Inflammatory macrophage treated with lipopolysaccharide for 1 hour (primary cell): ENCODE measurements around the gene EEF1AKMT2.

Source experiments
- DNase-seq, 2 donors: peaks; one replicate each; pipeline ENCODE4 v3.0.0-alpha.2; 2020 to 2022

EEF1AKMT2 gene

GRCh38 chr10:124717911-124718741 is 73.6 kb downstream of the EEF1AKMT2 start:
- DNase-seq = peak; percentile 78 to 97

- DNase-seq = no peak
Measured at GRCh38 chr10:124717041-124717757, 74.5 kb downstream of the EEF1AKMT2 start.

DNA sequence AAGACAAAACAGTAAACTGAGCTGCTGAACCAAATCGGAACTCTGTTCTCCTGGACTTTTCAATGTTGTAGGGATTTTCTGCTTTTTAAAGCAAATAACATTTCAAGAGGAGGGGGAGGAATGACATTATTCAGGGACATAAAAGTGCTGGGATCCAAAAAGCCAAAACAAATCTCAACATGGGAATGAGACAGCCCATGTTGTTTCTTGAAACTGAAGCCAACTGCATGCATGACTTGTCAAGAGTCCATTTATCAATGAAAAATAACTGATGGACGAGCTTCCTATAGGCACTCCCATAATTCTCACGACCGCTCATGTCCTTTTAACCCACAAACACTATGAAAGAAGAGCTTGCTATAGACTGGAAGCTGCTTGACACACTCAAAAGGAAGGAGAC is 75.3 kb downstream of the EEF1AKMT2 start:
- no peak for DNase-seq

- no peak for DNase-seq
Measured at GRCh38 chr10:124715439-124715838, 76.2 kb downstream of the EEF1AKMT2 start.

- DNase-seq = no peak
Measured at GRCh38 chr10:124713679-124714255, 77.9 kb downstream of the EEF1AKMT2 start.

DNA sequence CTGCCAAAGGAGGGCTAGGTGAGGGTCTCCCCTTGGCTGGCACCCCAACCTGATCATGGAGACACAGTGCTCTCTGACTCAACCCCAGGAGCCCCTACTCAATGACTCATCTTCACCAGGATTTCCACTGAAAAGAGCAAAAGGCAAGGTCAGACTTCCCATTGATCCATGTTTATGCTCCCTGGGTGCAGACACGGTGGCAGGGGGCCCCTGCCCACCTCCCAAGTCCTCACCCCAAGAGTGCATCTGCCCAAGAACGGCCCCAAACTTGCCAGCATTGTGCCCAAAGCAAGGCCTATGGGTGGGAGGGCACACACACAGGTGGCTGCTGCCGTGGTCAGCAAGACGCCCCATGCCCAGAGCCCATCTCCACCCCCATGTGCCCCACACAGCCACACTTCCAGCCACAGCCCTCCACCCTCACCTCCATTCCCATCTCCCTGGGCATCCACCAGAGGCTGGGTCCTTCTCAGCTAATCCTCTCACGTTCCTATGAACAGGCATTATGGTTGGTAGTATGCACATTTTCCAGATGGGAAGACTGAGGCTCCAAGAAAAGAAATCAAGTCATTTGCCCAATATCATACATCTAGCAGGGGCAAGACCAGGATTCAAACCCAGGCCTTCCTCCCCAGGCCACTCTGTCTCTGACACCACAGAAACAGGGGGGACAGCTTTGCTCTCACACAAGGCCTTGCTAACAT is 78.8 kb downstream of the EEF1AKMT2 start:
- DNase-seq = no peak

DNA sequence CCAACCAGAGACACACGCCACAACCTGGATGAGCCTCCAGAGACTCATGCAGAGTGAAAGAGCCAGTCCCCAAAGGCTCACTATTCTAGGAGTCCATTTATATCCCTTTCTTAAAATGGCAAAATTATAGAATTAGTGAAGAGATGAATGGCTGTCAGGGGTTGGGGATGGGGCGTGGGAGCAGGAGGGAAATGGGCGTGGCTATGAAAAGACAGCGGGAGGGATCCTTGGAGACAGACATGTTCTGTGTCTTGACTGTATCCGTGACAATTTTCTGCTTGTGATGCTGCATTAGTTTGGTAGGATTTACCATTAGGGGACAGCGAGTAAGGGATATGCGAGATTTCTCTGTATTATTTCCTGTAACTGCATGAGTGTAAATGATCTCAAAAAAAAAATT is 80.5 kb downstream of the EEF1AKMT2 start:
- no peak for DNase-seq

GRCh38 chr10:124710266-124710881 is 81.3 kb downstream of the EEF1AKMT2 start:
- DNase-seq = no peak

GRCh38 chr10:124709861-124710260 is 81.8 kb downstream of the EEF1AKMT2 start:
- DNase-seq = peak; percentile 82 to 93

DNA sequence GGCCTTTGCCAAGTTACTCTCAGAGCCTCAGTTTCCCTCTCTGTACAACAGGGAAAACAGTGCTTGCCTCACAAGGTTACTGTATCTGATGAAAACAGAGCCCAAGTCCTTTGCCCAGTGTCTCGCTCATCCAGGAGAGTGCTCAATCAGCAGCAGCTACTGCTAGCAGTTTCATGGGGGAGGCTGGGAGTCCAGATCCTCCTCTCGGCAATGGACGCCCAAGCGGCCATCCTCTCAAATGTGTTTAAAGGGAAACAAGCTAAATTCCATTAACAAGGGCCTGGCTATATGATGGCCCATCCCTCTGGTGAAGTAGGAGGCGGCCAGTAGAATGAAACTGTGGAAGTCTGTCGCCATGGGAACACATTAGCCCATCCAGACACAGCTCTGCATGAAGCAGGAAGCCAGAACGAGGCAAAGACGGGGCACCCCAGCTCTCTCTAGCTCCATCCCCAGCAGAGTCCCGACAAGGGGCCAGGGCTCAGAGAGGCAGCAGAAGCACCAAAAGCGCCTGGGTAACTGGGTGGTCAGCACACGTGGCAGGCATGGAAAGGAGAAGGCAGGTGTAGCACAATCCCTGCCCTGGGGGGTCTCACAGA is 82.7 kb downstream of the EEF1AKMT2 start:
- no peak for DNase-seq

DNA sequence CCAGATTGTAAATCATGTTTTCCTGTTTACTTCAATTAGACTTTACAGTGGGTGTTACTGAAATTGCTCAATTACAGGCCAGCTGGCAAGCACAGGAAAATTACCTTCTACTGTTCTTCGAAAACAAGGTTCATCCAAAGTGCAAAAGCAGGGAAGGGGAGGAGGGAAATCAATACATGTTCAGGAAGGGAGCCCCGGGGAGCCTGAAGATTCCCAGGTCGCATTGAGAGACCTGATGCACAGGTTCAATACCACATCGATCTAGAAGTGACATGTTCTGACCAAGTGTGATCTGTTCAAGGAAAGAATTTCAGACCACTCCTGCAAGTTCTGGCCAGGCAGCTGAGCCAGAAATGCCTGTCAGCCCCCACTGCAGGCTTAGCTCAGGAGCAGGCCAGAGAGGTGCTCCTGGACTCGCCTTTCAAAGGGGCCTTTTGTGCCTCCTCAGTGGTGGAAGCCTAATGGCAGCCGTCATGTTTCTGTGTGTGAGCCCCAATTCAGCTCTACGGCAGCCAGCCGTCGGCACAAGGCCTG is 83.4 kb downstream of the EEF1AKMT2 start:
- DNase-seq = no peak
